Loucy (cell line): Measurements from ENCODE around the gene ARAP3.

Source experiments
- H2AFZ ChIP-seq: fragments of 200-600 bp; sonication (generic); 2 replicates; pipeline ENCODE4 v1.6.0; 2016; ENCODE audit warnings: antibody characterized with exemption, mild to moderate bottlenecking, low read length, moderate library complexity
- H3F3A ChIP-seq: fragments of 200-600 bp; 2 replicates; pipeline ENCODE4 v1.6.0; 2016; ENCODE audit warnings: antibody characterized with exemption, low read depth, mild to moderate bottlenecking
- H3K27me3 ChIP-seq: fragments of 200-600 bp; sonication (generic); 2 replicates; pipeline ENCODE4 v1.6.1; 2014; ENCODE audit warnings: low read length, mild to moderate bottlenecking; ENCODE audit not compliant: insufficient read depth, poor library complexity, severe bottlenecking
- H3K36me3 ChIP-seq: fragments of 200-600 bp; sonication (generic); 2 replicates; pipeline ENCODE4 v1.6.1; 2016; ENCODE audit warnings: low read length; ENCODE audit not compliant: insufficient read depth
- H3K4me1 ChIP-seq: fragments of 200-600 bp; sonication (generic); 2 replicates; pipeline ENCODE4 v1.5.1; 2014; ENCODE audit warnings: low read length, mild to moderate bottlenecking; ENCODE audit not compliant: insufficient read depth, poor library complexity, severe bottlenecking
- H3K4me2 ChIP-seq: fragments of 200-600 bp; sonication (generic); 2 replicates; pipeline ENCODE4 v1.6.0; 2014; ENCODE audit warnings: antibody characterized with exemption, low read length, low read depth, mild to moderate bottlenecking; ENCODE audit not compliant: poor library complexity, severe bottlenecking
- H3K4me3 ChIP-seq: fragments of 200-600 bp; sonication (generic); 2 replicates; pipeline ENCODE4 v1.5.1; 2014; ENCODE audit warnings: low read length, mild to moderate bottlenecking, mixed read lengths; ENCODE audit not compliant: poor library complexity, severe bottlenecking
- H3K79me2 ChIP-seq: fragments of 200-600 bp; sonication (generic); 2 replicates; pipeline ENCODE4 v1.6.1; 2014; ENCODE audit warnings: low read length; ENCODE audit not compliant: insufficient read depth
- H3K9ac ChIP-seq: fragments of 200-600 bp; sonication (generic); 2 replicates; pipeline ENCODE4 v1.6.0; 2014; ENCODE audit warnings: mild to moderate bottlenecking, low read depth, low read length, moderate library complexity; ENCODE audit not compliant: poor library complexity, severe bottlenecking
- H3K9me2 ChIP-seq: fragments of 200-600 bp; sonication (generic); replicated peaks from 2 replicates; pipeline ENCODE4 v1.6.1; 2016; ENCODE audit warnings: low read depth, low read length, mixed read lengths
- H3K9me3 ChIP-seq: fragments of 200-600 bp; sonication (generic); 2 replicates; pipeline ENCODE4 v1.6.1; 2014; ENCODE audit warnings: mild to moderate bottlenecking, antibody characterized with exemption, low read length, low read depth; ENCODE audit not compliant: insufficient read depth
- H4K20me1 ChIP-seq: fragments of 200-600 bp; sonication (generic); 2 replicates; pipeline ENCODE4 v1.6.0; 2014; ENCODE audit warnings: antibody characterized with exemption, low read length, mild to moderate bottlenecking; ENCODE audit not compliant: insufficient read depth, poor library complexity, severe bottlenecking
- EZH2phosphoT487 ChIP-seq: fragments of 200-600 bp; IDR thresholded peaks from 2 replicates; pipeline ENCODE4 v1.6.1; 2018; ENCODE audit warnings: antibody characterized with exemption, mild to moderate bottlenecking, moderate library complexity, borderline replicate concordance
- TF ChIP-seq, protein P1 (sequence below): fragments of 200-600 bp; sonication (generic); conservative IDR thresholded peaks from 2 replicates; pipeline ENCODE4 v1.5.1; 2014; ENCODE audit warnings: mild to moderate bottlenecking, antibody characterized with exemption, low read length

ARAP3 gene

DNA sequence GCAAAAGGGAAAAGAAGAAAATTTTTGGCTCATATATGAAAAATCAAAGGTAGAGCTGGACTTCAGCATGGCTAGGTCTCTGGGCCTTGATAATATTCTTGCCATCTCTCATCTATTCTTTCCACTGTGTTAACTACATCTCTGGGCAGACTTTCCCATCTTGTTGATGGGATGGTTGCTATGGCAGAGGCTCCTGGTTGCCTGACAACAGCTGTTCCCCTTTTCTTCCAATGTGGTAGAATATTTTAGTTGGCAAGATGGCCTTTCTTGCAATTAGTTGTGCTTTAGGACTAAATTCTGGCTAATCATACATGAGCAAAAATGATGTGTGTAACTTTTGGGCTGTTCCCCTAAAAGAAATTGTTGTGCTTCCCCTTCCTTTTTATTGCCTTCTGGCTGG, 40.2 kb upstream of the ARAP3 start:
- Histone ChIP-seq H3K79me2 (no peaks in the 10 kb centered on the region), H3K27me3 (no peaks in the 10 kb centered on the region), H3K4me3 (no peak overlapping the region), H2AFZ (no peak overlapping the region), H3K9ac (no peak overlapping the region), H3K4me2 (no peak overlapping the region), H3K9me2 (no peaks in the 10 kb centered on the region), H3K9me3 (no peaks in the 10 kb centered on the region), H3K4me1 (peaks cover 17% of the 10 kb centered on the region), H4K20me1 (no peaks in the 10 kb centered on the region), H3F3A (no peaks in the 10 kb centered on the region), H3K36me3 (no peaks in the 10 kb centered on the region)
- TF ChIP-seq, protein P1, sequence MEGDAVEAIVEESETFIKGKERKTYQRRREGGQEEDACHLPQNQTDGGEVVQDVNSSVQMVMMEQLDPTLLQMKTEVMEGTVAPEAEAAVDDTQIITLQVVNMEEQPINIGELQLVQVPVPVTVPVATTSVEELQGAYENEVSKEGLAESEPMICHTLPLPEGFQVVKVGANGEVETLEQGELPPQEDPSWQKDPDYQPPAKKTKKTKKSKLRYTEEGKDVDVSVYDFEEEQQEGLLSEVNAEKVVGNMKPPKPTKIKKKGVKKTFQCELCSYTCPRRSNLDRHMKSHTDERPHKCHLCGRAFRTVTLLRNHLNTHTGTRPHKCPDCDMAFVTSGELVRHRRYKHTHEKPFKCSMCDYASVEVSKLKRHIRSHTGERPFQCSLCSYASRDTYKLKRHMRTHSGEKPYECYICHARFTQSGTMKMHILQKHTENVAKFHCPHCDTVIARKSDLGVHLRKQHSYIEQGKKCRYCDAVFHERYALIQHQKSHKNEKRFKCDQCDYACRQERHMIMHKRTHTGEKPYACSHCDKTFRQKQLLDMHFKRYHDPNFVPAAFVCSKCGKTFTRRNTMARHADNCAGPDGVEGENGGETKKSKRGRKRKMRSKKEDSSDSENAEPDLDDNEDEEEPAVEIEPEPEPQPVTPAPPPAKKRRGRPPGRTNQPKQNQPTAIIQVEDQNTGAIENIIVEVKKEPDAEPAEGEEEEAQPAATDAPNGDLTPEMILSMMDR, result no peak
- TF ChIP-seq EZH2phosphoT487, result no peak

DNA sequence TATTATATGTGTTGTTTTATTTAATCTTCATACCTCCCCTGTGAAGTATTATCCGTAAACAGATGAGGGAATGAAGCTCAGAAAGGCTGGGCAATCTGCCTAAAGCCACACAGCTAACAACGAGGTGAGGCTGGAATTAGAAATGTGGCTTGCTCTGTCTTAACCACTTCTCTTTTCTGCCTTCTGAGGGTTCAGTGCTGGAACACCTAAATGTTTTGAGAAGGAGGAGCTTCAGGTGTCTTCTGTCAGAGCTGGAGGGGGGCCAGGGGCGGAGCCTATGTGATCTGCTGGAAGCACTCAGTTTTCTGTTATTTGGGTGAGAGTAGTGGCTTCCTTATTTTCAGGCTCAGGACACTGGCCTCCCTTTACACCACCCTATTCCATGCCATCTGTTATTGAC, 35.0 kb upstream of the ARAP3 start:
- H2AFZ ChIP-seq, result no peak overlapping the region
- H3K36me3 ChIP-seq, result no peaks in the 10 kb centered on the region
- no peak overlapping the region for H3K9ac ChIP-seq
- no peaks in the 10 kb centered on the region for H3K9me3 ChIP-seq
- peak overlapping the region; percentile 0 for H3K4me2 ChIP-seq
- H3K9me2 ChIP-seq, result no peaks in the 10 kb centered on the region
- TF ChIP-seq, protein P1, result no peak
- no peak for TF ChIP-seq EZH2phosphoT487
- no peaks in the 10 kb centered on the region for H4K20me1 ChIP-seq
- peaks cover 8% of the 10 kb centered on the region for H3F3A ChIP-seq
- no peak overlapping the region for H3K4me3 ChIP-seq
- H3K79me2 ChIP-seq, result no peaks in the 10 kb centered on the region
- no peaks in the 10 kb centered on the region for H3K27me3 ChIP-seq
- peaks cover 62% of the 10 kb centered on the region for H3K4me1 ChIP-seq

DNA sequence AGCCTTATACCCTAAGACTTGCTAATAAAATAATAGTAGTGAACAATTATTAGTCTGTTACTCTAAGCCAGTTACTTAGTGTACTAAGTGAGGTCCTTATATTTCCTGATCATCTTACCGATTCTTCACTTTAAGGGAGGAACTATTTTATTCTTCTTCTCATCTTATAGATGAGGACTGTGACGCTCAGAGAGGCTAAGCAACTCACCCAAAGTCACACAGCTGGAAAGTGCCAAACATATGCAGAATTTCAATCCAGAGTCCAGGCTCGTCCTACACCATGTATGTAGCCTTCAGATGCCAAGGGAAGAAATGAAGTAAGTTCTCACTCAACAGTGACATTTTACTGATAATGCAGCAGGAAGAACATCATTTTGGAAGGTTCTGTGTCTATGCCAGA, 34.4 kb upstream of the ARAP3 start:
- Histone ChIP-seq H3K4me1 (peaks cover 62% of the 10 kb centered on the region), H3K4me2 (peak overlapping the region; percentile 78), H4K20me1 (no peaks in the 10 kb centered on the region), H2AFZ (no peak overlapping the region), H3K36me3 (no peaks in the 10 kb centered on the region), H3K27me3 (no peaks in the 10 kb centered on the region), H3K9ac (peak overlapping the region; percentile 73), H3K4me3 (no peak overlapping the region), H3K9me2 (no peaks in the 10 kb centered on the region), H3K79me2 (no peaks in the 10 kb centered on the region), H3F3A (peaks cover 8% of the 10 kb centered on the region), H3K9me3 (no peaks in the 10 kb centered on the region)
- TF ChIP-seq EZH2phosphoT487, result no peak
- TF ChIP-seq, protein P1, result no peak
